ENCODE results near the gene GPR18.
"Not testable (repeated sequence)": the region's sequence is repeated elsewhere in the genome, so short reads cannot be mapped to it uniquely, and the experiment has no call there.

GPR18 gene

GRCh38 chr13:99228737-99229691, 29.2 kb downstream of the GPR18 start:
- DNase-seq (ENCODE audit: low spot score), result no peak

GRCh38 chr13:99227909-99228688, 30.1 kb downstream of the GPR18 start:
- no peak for DNase-seq (ENCODE audit: low spot score)

GRCh38 chr13:99227331-99227900, 30.8 kb downstream of the GPR18 start:
- no peak for DNase-seq (ENCODE audit: low spot score)

- no peak for DNase-seq (ENCODE audit: low spot score)
These were observed 31.7 kb downstream of the GPR18 start for GRCh38 chr13:99226513-99226912.

GRCh38 chr13:99225078-99225477, 33.1 kb downstream of the GPR18 start:
- no peak for DNase-seq (ENCODE audit: low spot score)

GRCh38 chr13:99224021-99224420, 34.2 kb downstream of the GPR18 start:
- no peak for DNase-seq (ENCODE audit: low spot score)

- no peak for DNase-seq (ENCODE audit: low spot score)
These were observed 34.6 kb downstream of the GPR18 start for GRCh38 chr13:99223587-99223986.

- DNase-seq (ENCODE audit: low spot score), result no peak
These were observed 36.5 kb downstream of the GPR18 start for GRCh38 chr13:99221567-99222239.

GRCh38 chr13:99220199-99220935, 37.8 kb downstream of the GPR18 start:
- no peak for DNase-seq (ENCODE audit: low spot score)

GRCh38 chr13:99218969-99219368, 39.2 kb downstream of the GPR18 start:
- no peak for DNase-seq (ENCODE audit: low spot score)

- no peak for DNase-seq (ENCODE audit: low spot score)
These were observed 39.6 kb downstream of the GPR18 start for GRCh38 chr13:99218545-99218944.

GRCh38 chr13:99218126-99218525, 40.1 kb downstream of the GPR18 start:
- DNase-seq (ENCODE audit: low spot score), result no peak

- no peak for DNase-seq (ENCODE audit: low spot score)
These were observed 40.6 kb downstream of the GPR18 start for GRCh38 chr13:99217461-99218110.

- DNase-seq (ENCODE audit: low spot score), result no peak
These were observed 42.9 kb downstream of the GPR18 start for GRCh38 chr13:99215184-99215830.

GRCh38 chr13:99214731-99215130, 43.4 kb downstream of the GPR18 start:
- DNase-seq (ENCODE audit: low spot score), result no peak

- DNase-seq (ENCODE audit: low spot score), result no peak
These were observed 43.9 kb downstream of the GPR18 start for GRCh38 chr13:99214232-99214631.

- DNase-seq (ENCODE audit: low spot score), result no peak
These were observed 46.7 kb downstream of the GPR18 start for GRCh38 chr13:99211421-99212035.

GRCh38 chr13:99210627-99211026, 47.6 kb downstream of the GPR18 start:
- DNase-seq (ENCODE audit: low spot score), result not testable (repeated sequence)

- DNase-seq (ENCODE audit: low spot score), result no peak
These were observed 49.2 kb downstream of the GPR18 start for GRCh38 chr13:99208845-99209527.

Data from kidney capillary endothelial cell (primary cell).